CD4-positive, CD25-positive, alpha-beta regulatory T cell (primary cell): ENCODE data around the gene ZNF844. TPM values are rescaled to one million over a fixed set of nuclear protein-coding genes. Genes with fewer than 3 reads are reported as not detected.

ENCODE experiments used
- ATAC-seq, 2 donors: fragments of 150-1000 bp; cut with Tn5 transposase; one replicate each; pipeline ENCODE4 v1.10.0; 2021; ENCODE audit warnings: low read depth in 2 of 2, moderate number of reproducible peaks in 2 of 2, moderate library complexity in 1 of 2
- DNase-seq, 3 donors: peaks; one replicate each; pipeline versions ENCODE4 v3.0.0 to v3.0.0-alpha.2; 2012 to 2022; ENCODE audit warnings: mixed read lengths in 1 of 3
- H3K27ac ChIP-seq: one replicate; pipeline ENCODE4 v1.7.0; 2013; ENCODE audit warnings: mild to moderate bottlenecking, low read length; ENCODE audit not compliant: insufficient read depth, poor library complexity, severe bottlenecking
- H3K27me3 ChIP-seq: one replicate; pipeline ENCODE4 v1.7.0; 2013; ENCODE audit warnings: low read length; ENCODE audit not compliant: control insufficient read depth, insufficient read depth
- H3K36me3 ChIP-seq: one replicate; pipeline ENCODE4 v1.7.0; 2013; ENCODE audit warnings: mild to moderate bottlenecking, low read length, moderate library complexity; ENCODE audit not compliant: control insufficient read depth, insufficient read depth
- H3K4me1 ChIP-seq: 2 replicates; pipeline ENCODE4 v1.7.0; 2013; ENCODE audit warnings: mild to moderate bottlenecking, low read length; ENCODE audit not compliant: insufficient read depth, control insufficient read depth, poor library complexity, severe bottlenecking
- H3K4me3 ChIP-seq: one replicate; pipeline ENCODE4 v1.7.0; 2013; ENCODE audit warnings: low read depth, mild to moderate bottlenecking, low read length, moderate library complexity
- H3K9me3 ChIP-seq, 2 experiments: 1 replicate in 1 of 2; 2 replicates in 1 of 2; pipeline ENCODE4 v1.7.0; 2013; ENCODE audit warnings: low read length in 2 of 2, mild to moderate bottlenecking in 1 of 2, moderate library complexity in 1 of 2; ENCODE audit not compliant: control insufficient read depth in 2 of 2
- H3K27ac Mint-ChIP-seq, 3 donors: one replicate each; pipeline ENCODE4 v1.8.0; 2020 to 2022; ENCODE audit warnings: mild to moderate bottlenecking in 3 of 3, mixed read lengths in 3 of 3, moderate library complexity in 2 of 3
- H3K27me3 Mint-ChIP-seq: one replicate; pipeline ENCODE4 v1.8.0; 2022; ENCODE audit warnings: mild to moderate bottlenecking, mixed read lengths
- H3K36me3 Mint-ChIP-seq: one replicate; pipeline ENCODE4 v1.8.0; 2020; ENCODE audit warnings: mixed read lengths
- H3K4me1 Mint-ChIP-seq, 4 donors: one replicate each; pipeline ENCODE4 v1.8.0; 2020 to 2022; ENCODE audit warnings: mixed read lengths in 4 of 4, mild to moderate bottlenecking in 1 of 4
- H3K4me3 Mint-ChIP-seq, 4 donors: one replicate each; pipeline ENCODE4 v1.8.0; 2020 to 2022; ENCODE audit warnings: mild to moderate bottlenecking in 4 of 4, mixed read lengths in 4 of 4, moderate library complexity in 3 of 4
- H3K9me3 Mint-ChIP-seq, 7 donors: one replicate each; pipeline ENCODE4 v1.8.0; 2020 to 2022; ENCODE audit warnings: mixed read lengths in 7 of 7, mild to moderate bottlenecking in 3 of 7, moderate library complexity in 2 of 7
- polyA plus RNA-seq, 4 donors: library from polyadenylated mRNA; unstranded; fragments of 300-500 nt; fragmentation: Illumina TruSeq; gene quantifications; one replicate each; pipeline ENCODE4 v1.2.3, GENCODE V29; 2021
- total RNA-seq: library from RNA; stranded (reverse); gene quantifications from one replicate; pipeline ENCODE4 v1.2.3, GENCODE V29; 2022

The ZNF844 gene
- total and polyA plus RNA-seq, 5 donors from 2014 or later = 1.1 to 5.0 (median 2.4) TPM

DNA sequence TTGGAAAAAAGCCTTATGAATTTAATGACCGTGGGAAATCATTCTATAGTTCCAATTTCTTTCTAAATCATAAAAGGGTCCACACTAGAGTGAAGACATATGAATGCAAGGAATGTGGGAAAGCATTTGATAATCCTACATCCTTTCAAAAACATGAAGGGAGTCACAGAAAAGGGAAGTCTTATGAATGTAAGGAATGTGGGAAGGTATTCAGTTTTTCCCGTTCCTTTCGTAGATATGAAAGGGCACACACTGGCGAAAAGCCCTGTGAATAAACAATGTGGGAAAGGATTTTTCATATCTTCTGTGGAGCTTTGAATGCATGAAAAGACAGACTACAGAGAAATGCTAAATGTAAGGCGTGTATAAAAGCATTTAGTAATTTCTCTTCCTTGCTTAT is 48.6 kb downstream of the ZNF844 start:
- no peaks in the 10 kb centered on the region for H3K27me3 ChIP-seq
- no peaks in the 10 kb centered on the region for H3K4me1 Mint-ChIP-seq

DNA sequence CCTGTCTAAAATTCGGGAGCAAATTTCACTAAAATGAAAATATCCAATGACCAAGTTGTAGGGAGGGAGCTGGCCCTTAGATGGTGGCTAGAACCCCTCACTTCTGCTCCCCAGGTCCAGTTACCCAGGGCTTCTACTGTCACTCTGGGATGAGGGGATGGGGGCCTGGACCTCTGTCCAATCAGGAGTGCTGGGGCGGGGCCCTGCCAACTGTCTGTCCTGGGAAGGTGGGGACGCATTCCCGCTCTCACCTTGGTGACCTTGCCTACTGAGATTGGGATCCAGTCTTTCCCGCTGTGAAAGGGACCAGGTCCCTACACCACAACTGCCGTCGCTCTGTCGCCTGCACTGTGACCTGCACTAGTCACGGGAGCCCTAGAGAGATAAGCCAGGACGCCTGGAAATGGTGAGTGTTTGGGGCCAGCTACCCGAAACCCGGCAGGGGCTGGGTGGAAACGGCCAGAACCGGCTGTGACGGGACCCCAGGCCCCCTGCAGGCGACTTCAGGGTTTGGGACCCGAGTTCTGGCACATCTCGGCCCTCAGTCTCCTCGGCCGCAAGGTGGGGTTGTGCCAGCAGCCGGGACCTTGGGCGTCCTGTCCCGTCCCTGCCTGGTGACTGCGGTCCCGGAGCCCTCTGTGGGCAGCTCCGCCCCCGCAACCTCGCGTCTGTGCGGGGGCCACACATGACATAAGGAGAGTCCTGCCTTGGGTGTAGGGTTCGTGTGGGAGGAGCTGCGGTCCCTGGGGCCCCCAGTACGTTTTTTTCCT is 52.9 kb downstream of the ZNF844 start:
- H3K9me3 Mint-ChIP-seq = peaks cover 0 to 23% (median 4%) of the 10 kb centered on the region in 7 donors
- H3K4me3 Mint-ChIP-seq = no peak overlapping the region
- Histone ChIP-seq H3K27me3 (no peaks in the 10 kb centered on the region), H3K36me3 (no peaks in the 10 kb centered on the region), H3K4me1 (no peaks in the 10 kb centered on the region), H3K27ac (no peak overlapping the region), H3K9me3 (peaks cover 12 to 19% of the 10 kb centered on the region in 2 experiments), H3K4me3 (no peak overlapping the region)
- ATAC-seq = no peak
- no peak for DNase-seq
- no peaks in the 10 kb centered on the region for H3K27me3 Mint-ChIP-seq
- H3K27ac Mint-ChIP-seq = no peak overlapping the region
- H3K4me1 Mint-ChIP-seq = peaks cover 0 to 2% (median 0%) of the 10 kb centered on the region in 4 donors
- H3K36me3 Mint-ChIP-seq = no peaks in the 10 kb centered on the region

More for the DNA sequence above, 48.6 kb downstream of the ZNF844 start:
- Mint-ChIP-seq H3K27ac (no peak overlapping the region), H3K36me3 (no peaks in the 10 kb centered on the region), H3K27me3 (no peaks in the 10 kb centered on the region), H3K9me3 (peaks cover 0 to 32% (median 0%) of the 10 kb centered on the region in 7 donors), H3K4me3 (no peak overlapping the region)
- H3K4me3 ChIP-seq = no peak overlapping the region
- peaks cover 21 to 30% of the 10 kb centered on the region in 2 experiments for H3K9me3 ChIP-seq
- H3K4me1 ChIP-seq = no peaks in the 10 kb centered on the region
- no peak for DNase-seq
- no peak overlapping the region for H3K27ac ChIP-seq
- no peaks in the 10 kb centered on the region for H3K36me3 ChIP-seq
- no peak for ATAC-seq

DNA sequence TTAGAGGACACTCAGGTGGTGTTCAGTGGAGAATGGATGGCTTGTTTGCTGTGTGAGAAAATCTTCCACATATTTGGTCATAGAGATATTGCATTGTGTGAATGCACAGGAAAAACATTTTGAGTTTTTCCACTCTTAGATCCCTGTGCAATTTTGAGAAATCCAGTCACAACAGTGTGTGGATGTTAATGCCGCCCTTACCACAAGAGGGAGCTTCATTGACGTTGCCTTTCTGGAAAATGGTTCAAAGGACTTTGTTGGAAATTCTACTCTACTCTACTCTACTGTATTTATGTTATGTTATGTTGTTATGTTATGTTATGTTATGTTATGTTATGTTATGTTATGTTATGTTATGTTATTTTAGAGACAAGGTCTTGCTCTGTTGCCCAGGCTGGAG is 62.2 kb downstream of the ZNF844 start:
- peaks cover 7% of the 10 kb centered on the region for H3K36me3 Mint-ChIP-seq
- H3K27ac ChIP-seq = no peak overlapping the region
- no peaks in the 10 kb centered on the region for H3K36me3 ChIP-seq
- H3K9me3 ChIP-seq = peaks cover 14 to 29% of the 10 kb centered on the region in 2 experiments
- no peaks in the 10 kb centered on the region for H3K27me3 ChIP-seq
- H3K4me1 Mint-ChIP-seq = no peaks in the 10 kb centered on the region
- no peaks in the 10 kb centered on the region for H3K4me1 ChIP-seq
- H3K4me3 Mint-ChIP-seq = no peak overlapping the region
- H3K4me3 ChIP-seq = no peak overlapping the region
- ATAC-seq = no peak
- no peaks in the 10 kb centered on the region for H3K27me3 Mint-ChIP-seq
- no peak for DNase-seq
- H3K9me3 Mint-ChIP-seq = peaks cover 0 to 24% (median 7%) of the 10 kb centered on the region in 7 donors
- no peak overlapping the region for H3K27ac Mint-ChIP-seq

Other genes starting within 250 kb of the ZNF844 start
- 6.0 TPM for gene ZNF439, start 216.0 kb upstream of the ZNF844 start, total RNA-seq
- 1 to 10 TPM in 2 of 4 donors, under 1 TPM in 2; 0.60 to 4.6 (median 2.2) TPM for gene ZNF439, start 216.0 kb upstream of the ZNF844 start, polyA plus RNA-seq
- 2.0 TPM for gene ZNF69, start 176.9 kb upstream of the ZNF844 start, total RNA-seq
- 1 to 10 TPM in 2 of 4 donors, under 1 TPM in 2; 0.86 to 2.6 (median 1.5) TPM for gene ZNF69, start 176.9 kb upstream of the ZNF844 start, polyA plus RNA-seq
- 17.1 TPM for gene ZNF700, start 139.6 kb upstream of the ZNF844 start, total RNA-seq
- gene ZNF700, start 139.6 kb upstream of the ZNF844 start, polyA plus RNA-seq = 1 to 10 TPM; 3.6 to 5.1 (median 4.3) TPM
- gene ZNF763, start 99.7 kb upstream of the ZNF844 start, total RNA-seq = 3.2 TPM
- 1 to 10 TPM; 1.9 to 3.0 (median 2.5) TPM for gene ZNF763, start 99.7 kb upstream of the ZNF844 start, polyA plus RNA-seq
- gene ZNF433, start 29.1 kb upstream of the ZNF844 start, total RNA-seq = 0.49 TPM
- gene ZNF433, start 29.1 kb upstream of the ZNF844 start, polyA plus RNA-seq = 1 to 10 TPM in 3 of 4 donors, under 1 TPM in 1; 0.61 to 3.3 (median 2.1) TPM
- gene ZNF878, start 11.8 kb upstream of the ZNF844 start, total RNA-seq = not detected
- gene ZNF878, start 11.8 kb upstream of the ZNF844 start, polyA plus RNA-seq = under 1 TPM in 1 of 4 donors, not detected in 3; 0.22 TPM
- gene ZNF20, start 75.6 kb downstream of the ZNF844 start, total RNA-seq = 2.4 TPM
- gene ZNF20, start 75.6 kb downstream of the ZNF844 start, polyA plus RNA-seq = 1 to 10 TPM; 2.5 to 4.8 (median 3.1) TPM
- gene ZNF625, start 92.0 kb downstream of the ZNF844 start, total RNA-seq = 2.7 TPM
- gene ZNF625, start 92.0 kb downstream of the ZNF844 start, polyA plus RNA-seq = 1 to 10 TPM in 2 of 4 donors, under 1 TPM in 2; 0.24 to 1.9 (median 0.91) TPM
- gene ZNF136, start 98.4 kb downstream of the ZNF844 start, total RNA-seq = 32.2 TPM
- 10 to 100 TPM; 11.3 to 22.7 (median 16.8) TPM for gene ZNF136, start 98.4 kb downstream of the ZNF844 start, polyA plus RNA-seq
- gene ZNF44, start 230.2 kb downstream of the ZNF844 start, total RNA-seq = 22.9 TPM
- 10 to 100 TPM; 22.5 to 27.0 (median 24.3) TPM for gene ZNF44, start 230.2 kb downstream of the ZNF844 start, polyA plus RNA-seq